CD4-positive, alpha-beta T cell treated with Interleukin-1 beta for 1 hour (primary cell): Measurements from ENCODE around the gene CCNF.
A peak's percentile ranks its signal among the peaks of the same experiment; 100 is the strongest.

Experiments
- DNase-seq, 2 donors: peaks; one replicate each; pipeline ENCODE4 v3.0.0-alpha.2; 2020 to 2022

The CCNF gene

DNA sequence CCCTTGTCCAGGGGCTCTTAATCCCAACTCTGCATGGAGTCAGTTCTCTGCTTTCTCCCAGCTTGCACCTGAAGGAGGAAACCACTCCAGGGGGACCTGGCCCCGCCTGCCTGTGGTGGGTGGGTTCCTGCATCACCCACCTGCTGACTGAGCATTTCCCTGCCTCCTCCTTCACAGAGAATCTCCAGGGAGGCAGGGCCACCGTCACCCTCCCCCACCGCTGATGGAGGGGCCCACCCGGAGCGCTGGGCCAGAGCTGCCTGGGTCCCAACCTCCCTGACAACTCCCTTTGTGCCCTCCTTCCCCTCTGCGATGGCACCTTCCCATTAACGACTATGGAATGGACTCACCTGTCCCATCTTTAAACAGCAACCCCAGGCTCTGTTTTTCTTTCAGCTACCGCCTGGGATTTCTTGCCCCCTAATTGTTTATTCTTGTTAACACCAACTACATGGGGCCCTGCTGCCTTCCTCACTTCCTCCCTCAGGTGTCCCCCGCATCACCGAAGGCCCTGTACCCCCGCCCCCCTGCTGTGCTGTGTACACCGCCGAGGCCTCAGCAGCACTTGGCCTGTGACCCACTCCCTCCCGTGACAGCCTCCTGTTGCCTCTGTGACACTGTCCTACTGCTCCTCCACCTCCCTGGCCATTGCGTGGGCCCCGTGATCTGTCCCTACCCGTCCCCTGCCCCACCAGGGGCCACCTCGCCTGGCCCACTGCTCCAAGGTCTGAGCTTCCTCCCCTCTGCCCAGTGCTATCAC lies 29.8 kb downstream of the CCNF start:
- DNase-seq: no peak

GRCh38 chr16:2459647-2460390 lies 30.6 kb downstream of the CCNF start, which contains the start of gene TEDC2:
TEDC2 (plus strand) TSS chr16:2460109; CDS start chr16:2460145, 36 bp downstream.
- DNase-seq: peak; percentile 97

DNA sequence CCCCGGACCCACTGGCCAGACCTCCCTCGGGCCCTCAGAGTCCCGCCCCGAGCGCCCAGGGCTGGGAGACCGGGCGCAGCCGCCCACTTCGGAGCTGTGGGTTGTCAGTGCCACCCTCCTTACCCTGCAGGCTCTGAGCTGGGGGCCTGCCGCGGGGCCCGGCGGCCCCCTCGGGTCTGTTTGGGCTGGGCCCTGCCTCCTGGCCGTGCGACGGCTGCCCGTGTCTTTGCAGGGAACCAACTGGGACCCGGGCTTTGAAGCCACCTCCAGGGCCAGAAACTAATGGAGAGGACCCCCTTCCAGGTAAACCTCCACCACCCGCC lies 31.1 kb downstream of the CCNF start:
- DNase-seq: no peak

GRCh38 chr16:2460916-2461315 lies 31.7 kb downstream of the CCNF start:
- no peak for DNase-seq

DNA sequence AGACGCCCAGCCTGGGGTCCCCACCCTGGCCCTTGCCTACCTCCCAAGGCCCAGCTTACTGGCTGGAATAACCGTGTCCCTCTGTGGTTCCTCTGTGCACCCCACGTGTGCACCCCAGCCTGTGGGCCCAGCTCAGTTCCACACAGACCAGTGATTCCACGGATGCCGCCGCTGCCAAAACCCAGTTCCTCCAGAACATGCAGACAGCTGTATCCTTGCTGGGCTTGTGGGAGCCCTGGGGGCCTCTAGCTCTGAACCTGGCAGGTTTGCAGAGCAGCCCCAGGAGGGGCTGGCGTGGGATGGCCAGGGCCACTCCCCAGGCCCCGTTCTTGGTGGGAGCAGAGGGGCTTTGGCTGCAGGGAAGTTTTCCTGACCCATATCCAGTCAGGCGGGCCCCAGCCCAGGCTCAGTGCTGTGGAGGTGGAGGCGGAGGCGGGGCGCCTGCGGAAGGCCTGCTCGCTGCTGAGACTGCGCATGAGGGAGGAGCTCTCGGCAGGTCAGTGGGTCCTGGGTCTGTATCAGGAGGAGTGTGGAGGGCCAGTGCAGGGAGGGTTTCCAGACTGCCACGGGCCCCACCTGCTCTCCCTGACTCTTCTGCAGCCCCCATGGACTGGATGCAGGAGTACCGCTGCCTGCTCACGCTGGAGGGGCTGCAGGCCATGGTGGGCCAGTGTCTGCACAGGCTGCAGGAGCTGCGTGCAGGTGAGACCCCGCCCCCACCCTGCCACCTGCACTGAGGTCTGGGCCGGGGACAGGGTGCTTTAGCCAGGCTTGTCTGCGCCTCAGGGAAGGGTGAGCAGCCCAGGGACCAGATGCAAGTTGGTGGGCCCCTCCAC lies 33.0 kb downstream of the CCNF start:
- DNase-seq: no peak

DNA sequence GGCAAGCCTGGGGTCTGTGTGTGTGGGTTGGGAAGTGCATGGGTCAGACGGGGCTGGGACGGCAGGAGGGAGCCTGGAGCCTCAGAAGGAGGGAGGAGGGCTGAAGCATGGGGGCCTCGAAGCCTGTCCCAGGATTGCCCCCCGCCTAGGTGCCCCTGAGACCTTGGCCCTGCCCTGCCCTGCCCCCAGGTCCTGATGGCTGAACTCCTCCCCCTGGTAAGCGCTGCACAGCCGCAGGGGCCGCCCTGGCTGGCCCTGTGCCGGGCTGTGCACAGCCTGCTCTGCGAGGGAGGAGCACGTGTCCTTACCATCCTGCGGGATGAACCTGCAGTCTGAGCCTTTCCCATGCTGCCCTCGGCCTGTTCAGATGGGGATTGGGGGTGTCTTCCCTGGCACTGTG lies 35.1 kb downstream of the CCNF start:
- no peak for DNase-seq

DNA sequence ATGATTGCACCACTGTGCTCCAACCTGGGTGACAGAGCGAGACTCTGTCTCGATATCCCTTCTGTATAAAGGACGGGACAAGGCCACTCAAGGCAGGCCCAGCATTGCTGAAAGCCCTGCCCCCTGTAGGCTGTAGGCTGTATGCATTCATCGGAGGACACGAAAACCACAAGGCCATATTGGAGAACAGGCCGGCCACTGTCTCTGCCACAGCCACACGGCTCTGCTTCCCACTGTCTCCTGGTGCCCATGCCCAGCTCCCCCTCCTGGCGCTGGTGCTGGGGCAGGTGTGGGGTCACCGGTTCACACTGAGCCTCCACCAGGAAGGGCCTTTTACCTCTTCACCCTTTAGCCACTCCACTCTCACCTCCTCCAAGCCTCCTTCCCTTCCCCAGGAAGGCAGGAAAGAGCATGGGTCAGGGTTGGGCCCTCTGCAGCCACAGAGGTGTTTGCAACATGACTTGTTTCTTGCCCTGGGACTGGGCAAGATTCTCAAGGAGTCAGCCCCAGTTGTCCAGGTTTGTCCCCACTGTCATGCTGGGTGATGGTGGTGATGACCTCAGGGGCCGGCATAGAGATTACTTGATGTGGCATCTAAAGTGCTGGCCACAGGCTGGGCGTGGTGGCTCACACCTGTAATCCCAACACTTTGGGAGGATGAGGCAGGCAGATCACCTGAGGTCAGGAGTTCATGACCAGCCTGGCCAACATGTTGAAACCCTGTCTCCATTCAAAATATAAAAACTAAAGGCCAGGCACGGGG lies 36.6 kb downstream of the CCNF start:
- no peak for DNase-seq

- DNase-seq: no peak
These were observed 37.6 kb downstream of the CCNF start for GRCh38 chr16:2466667-2467527.

- no peak for DNase-seq
These were observed 38.4 kb downstream of the CCNF start for GRCh38 chr16:2467528-2468232.

DNA sequence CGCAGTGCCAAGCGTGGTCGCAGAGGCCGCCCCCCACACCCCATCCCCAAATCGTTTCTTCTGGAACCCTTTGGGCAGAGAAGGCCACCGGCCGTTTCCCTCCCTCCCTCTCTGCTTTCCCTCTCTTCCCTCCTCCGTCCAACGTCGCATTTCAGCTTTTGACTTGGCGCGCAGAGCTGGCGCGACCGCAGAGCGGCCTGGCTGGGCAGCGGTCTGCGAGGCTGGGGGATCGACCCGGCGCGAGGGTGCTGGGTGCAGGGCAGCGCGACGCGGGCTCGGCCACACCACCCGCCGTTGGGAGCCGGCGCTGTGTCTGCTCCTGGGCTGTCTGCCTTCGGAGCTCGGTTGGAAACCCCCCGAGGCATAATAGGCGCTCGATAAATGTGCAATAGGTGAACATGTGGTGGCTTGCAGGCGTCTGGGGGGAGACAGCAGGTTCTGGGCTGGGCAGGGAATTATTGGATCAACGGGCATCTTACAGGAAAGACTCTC lies 39.0 kb downstream of the CCNF start:
- no peak for DNase-seq

- DNase-seq: peak in 1 of 2 donors; percentile 31
These were observed 39.6 kb downstream of the CCNF start for GRCh38 chr16:2468725-2469398.

DNA sequence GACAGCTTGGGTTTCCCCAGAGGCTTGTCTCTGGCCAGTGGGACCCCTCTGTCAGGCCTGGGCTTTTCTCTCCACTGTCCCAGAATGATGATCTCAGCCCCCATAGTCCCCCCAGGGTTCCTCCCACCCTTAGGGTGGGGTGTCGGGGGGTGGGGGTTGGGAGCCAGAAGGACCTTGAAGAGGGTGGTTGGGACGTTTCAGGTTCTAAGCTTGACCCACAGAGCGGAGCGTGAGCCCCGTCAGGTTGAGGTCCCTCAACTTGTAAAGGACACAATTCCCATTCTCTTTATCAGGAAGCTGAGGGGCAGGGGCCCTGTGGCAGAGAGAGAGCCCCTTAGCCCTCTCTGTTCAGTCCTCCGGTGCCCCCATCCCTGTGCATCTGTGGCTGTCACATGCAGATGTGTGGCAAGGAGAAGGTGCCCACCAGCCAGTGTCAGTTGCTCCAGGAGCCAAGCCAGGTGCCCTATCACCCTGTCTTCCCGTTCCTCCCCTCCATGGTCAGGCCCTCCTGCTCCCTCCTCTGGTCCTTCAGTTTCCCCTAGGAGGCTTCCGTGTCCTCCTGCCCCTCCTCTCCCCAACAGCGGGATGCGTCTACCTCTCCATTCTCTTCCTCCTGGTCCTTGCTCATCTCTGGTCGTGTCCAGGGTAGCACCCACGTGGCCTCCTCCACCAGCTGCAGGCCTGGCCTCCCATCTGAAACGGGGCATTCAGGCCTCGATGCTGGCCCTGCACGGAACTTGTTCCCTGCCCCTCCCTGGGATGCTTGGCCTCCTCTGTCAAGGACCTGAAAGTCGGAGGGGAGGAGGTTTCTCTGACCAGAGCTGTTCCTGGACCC lies 40.4 kb downstream of the CCNF start:
- no peak for DNase-seq

DNA sequence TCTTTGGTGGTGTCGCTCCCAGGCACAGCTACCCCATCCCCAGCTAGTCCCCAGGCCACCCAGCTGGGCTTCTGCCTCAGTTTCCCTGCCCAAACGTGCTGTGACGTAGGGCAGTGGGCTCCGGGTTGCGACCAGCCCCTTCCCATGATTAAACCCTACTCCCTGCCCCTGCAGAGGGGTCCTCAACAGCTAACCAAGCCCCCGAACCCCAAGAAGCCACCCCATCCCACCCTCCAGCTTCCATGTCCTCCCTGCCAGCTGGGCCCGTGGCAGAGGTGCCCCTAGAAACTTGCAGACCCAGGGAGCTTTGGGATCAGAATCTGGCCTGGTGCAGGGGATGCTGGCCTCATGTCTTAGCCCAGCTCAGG lies 41.0 kb downstream of the CCNF start:
- DNase-seq: no peak

GRCh38 chr16:2470603-2471015 lies 41.4 kb downstream of the CCNF start:
- DNase-seq: no peak

DNA sequence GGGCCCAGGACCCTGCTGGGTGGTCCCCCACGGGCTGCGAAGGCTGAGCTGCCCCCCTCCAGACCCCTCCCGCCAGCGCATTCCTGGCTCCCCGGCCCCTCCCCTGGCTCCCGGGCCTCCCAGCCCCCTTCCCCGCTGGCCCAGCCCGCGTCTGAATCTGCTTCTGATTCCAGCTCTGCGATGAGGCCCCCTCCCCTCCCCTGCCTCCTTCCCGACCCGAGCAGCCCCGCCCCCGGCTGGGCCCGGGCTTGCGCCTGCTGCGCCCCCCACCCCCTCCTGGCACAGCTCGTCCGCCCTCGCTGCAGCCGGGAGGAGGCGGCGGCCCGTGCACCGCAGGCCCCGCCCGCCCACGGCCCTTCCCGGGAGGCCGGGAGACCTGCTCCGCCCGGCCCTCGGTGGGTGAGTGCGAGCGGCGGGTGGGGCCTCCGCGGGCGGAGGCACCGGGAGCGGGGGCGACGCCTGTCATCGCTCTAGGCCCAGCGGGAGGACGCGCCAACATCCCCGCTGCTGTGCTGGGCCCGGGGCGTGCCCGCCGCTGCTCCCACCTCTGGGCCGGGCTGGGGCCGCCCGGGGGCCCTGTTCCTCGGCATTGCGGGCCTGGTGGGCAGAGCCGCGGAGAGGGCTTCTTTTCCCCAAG lies 41.9 kb downstream of the CCNF start, which contains the start of gene NTN3:
TSS of gene NTN3 (plus strand) at position 282 of the 637 bp plus-strand sequence. CDS start 405 bp downstream, outside the sequence.
- DNase-seq: no peak

DNA sequence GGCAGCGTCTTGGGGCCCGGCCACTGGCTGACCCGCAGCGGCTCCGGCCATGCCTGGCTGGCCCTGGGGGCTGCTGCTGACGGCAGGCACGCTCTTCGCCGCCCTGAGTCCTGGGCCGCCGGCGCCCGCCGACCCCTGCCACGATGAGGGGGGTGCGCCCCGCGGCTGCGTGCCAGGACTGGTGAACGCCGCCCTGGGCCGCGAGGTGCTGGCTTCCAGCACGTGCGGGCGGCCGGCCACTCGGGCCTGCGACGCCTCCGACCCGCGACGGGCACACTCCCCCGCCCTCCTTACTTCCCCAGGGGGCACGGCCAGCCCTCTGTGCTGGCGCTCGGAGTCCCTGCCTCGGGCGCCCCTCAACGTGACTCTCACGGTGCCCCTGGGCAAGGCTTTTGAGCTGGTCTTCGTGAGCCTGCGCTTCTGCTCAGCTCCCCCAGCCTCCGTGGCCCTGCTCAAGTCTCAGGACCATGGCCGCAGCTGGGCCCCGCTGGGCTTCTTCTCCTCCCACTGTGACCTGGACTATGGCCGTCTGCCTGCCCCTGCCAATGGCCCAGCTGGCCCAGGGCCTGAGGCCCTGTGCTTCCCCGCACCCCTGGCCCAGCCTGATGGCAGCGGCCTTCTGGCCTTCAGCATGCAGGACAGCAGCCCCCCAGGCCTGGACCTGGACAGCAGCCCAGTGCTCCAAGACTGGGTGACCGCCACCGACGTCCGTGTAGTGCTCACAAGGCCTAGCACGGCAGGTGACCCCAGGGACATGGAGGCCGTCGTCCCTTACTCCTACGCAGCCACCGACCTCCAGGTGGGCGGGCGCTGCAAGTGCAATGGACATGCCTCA lies 42.6 kb downstream of the CCNF start:
- no peak for DNase-seq

DNA sequence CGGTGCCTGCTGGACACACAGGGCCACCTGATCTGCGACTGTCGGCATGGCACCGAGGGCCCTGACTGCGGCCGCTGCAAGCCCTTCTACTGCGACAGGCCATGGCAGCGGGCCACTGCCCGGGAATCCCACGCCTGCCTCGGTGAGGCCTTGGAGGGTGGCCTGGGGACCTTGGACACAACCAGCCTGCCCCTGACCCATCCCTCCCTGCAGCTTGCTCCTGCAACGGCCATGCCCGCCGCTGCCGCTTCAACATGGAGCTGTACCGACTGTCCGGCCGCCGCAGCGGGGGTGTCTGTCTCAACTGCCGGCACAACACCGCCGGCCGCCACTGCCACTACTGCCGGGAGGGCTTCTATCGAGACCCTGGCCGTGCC lies 43.2 kb downstream of the CCNF start:
- no peak for DNase-seq
